ENCODE results near the gene ROR1.

- no peak for TF ChIP-seq HNRNPLL (IDR thresholded peaks at IDR 0.05; ENCODE audit: low read depth, low read length, poor library complexity, severe bottlenecking)
- TF ChIP-seq CTCF (CRISPR knock-in tag; IDR thresholded peaks at IDR 0.05): no peak
- no peak for TF ChIP-seq ARID2 (CRISPR knock-in tag; IDR thresholded peaks at IDR 0.05; ENCODE audit: borderline replicate concordance)
- no peak for TF ChIP-seq ZSCAN25 (CRISPR knock-in tag; IDR thresholded peaks at IDR 0.05)
These were observed 105.1 kb downstream of the ROR1 start for GRCh38 chr1:63878932-63879331.

Data from HepG2 (cell line).